Measurements from ENCODE around the gene MUC4.

- TF ChIP-seq, protein P1, sequence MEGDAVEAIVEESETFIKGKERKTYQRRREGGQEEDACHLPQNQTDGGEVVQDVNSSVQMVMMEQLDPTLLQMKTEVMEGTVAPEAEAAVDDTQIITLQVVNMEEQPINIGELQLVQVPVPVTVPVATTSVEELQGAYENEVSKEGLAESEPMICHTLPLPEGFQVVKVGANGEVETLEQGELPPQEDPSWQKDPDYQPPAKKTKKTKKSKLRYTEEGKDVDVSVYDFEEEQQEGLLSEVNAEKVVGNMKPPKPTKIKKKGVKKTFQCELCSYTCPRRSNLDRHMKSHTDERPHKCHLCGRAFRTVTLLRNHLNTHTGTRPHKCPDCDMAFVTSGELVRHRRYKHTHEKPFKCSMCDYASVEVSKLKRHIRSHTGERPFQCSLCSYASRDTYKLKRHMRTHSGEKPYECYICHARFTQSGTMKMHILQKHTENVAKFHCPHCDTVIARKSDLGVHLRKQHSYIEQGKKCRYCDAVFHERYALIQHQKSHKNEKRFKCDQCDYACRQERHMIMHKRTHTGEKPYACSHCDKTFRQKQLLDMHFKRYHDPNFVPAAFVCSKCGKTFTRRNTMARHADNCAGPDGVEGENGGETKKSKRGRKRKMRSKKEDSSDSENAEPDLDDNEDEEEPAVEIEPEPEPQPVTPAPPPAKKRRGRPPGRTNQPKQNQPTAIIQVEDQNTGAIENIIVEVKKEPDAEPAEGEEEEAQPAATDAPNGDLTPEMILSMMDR (IDR thresholded peaks at IDR 0.05): no peak
- TF ChIP-seq POLR2AphosphoS5 (IDR thresholded peaks at IDR 0.05; ENCODE audit: low read depth, low read length) (no peak), GATA2 (CRISPR knock-in tag; IDR thresholded peaks at IDR 0.05) (no peak), RCOR1 (IDR thresholded peaks at IDR 0.05; ENCODE audit: low read length) (no peak), TCF12 (IDR thresholded peaks at IDR 0.05) (no peak), USF2 (IDR thresholded peaks at IDR 0.05; ENCODE audit: borderline replicate concordance, low read depth, low read length) (no peak)
Observed at GRCh38 chr3:195750797-195751520, 60.8 kb downstream of the MUC4 start.
